Prostate gland (tissue), 2 donors: ENCODE measurements around the gene IRX4.

Experiments
- POLR2A ChIP-seq: fragments of 450-650 bp; IDR thresholded peaks from one replicate; pipeline ENCODE4 v1.6.1; 2016; ENCODE audit warnings: antibody characterized with exemption, mild to moderate bottlenecking
- POLR2AphosphoS5 ChIP-seq: sonication (generic); formaldehyde crosslinking; IDR thresholded peaks from one replicate; pipeline ENCODE4 v1.6.1; 2017; ENCODE audit warnings: antibody characterized with exemption
- TF ChIP-seq, protein P1 (sequence below), 4 experiments: fragments of 200-600 bp in 2 of 4; fragments of 450-650 bp in 2 of 4; sonication (generic) in 2 of 4; IDR thresholded peaks; 1 replicate in 3 of 4; 2 replicates in 1 of 4; pipeline ENCODE4 v1.5.1; 2016 to 2019; ENCODE audit warnings: antibody characterized with exemption in 4 of 4, mild to moderate bottlenecking in 2 of 4, moderate library complexity in 2 of 4

DNA sequence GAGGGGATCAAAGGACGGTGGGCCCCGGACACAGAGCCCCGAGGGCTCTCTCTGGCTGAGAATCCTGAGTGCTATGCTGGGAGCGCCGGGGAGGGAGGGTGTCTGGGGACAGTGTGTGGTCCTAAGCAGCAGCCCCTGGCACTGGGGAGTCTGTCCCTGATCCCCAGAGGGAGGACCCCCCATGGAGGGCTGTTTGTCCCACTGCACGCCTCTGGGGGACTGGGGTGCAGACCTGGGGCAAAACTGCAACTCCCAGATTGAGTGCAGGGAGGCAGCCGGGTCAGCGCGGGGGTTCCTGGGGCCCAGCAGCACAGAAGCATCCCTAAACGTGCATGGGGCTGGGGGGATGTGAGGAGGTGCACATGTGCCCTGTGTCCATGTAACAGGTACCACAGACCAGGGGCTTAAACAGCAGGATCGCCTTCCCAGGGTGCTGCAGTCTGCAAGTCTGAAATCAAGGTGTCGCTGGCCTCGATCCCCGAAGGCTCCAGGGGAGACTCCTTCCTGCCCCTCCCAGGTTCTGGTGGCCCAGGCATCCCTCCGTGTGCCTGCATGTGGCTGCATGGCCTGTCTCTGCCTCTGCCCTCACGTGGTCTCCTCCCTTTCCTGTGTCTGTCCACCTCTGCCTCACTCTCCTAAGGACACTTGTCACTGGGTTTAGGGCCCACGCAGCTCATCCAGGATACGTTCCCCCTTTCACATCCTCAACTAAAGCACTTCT lies 35.9 kb upstream of the IRX4 start:
- TF ChIP-seq, protein P1, sequence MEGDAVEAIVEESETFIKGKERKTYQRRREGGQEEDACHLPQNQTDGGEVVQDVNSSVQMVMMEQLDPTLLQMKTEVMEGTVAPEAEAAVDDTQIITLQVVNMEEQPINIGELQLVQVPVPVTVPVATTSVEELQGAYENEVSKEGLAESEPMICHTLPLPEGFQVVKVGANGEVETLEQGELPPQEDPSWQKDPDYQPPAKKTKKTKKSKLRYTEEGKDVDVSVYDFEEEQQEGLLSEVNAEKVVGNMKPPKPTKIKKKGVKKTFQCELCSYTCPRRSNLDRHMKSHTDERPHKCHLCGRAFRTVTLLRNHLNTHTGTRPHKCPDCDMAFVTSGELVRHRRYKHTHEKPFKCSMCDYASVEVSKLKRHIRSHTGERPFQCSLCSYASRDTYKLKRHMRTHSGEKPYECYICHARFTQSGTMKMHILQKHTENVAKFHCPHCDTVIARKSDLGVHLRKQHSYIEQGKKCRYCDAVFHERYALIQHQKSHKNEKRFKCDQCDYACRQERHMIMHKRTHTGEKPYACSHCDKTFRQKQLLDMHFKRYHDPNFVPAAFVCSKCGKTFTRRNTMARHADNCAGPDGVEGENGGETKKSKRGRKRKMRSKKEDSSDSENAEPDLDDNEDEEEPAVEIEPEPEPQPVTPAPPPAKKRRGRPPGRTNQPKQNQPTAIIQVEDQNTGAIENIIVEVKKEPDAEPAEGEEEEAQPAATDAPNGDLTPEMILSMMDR (IDR thresholded peaks at IDR 0.05) = no peak
- TF ChIP-seq POLR2A (no peak), POLR2AphosphoS5 (no peak)
